GM21529 (cell line): ENCODE measurements around the gene SLC39A13.
A peak's percentile ranks its signal among the peaks of the same experiment; 100 is the strongest.

Experiments
- ATAC-seq: cut with Tn5 transposase; IDR thresholded peaks from one replicate; pipeline ENCODE4 v1.9.1; 2021; ENCODE audit not compliant: unreplicated experiment

The SLC39A13 gene

DNA sequence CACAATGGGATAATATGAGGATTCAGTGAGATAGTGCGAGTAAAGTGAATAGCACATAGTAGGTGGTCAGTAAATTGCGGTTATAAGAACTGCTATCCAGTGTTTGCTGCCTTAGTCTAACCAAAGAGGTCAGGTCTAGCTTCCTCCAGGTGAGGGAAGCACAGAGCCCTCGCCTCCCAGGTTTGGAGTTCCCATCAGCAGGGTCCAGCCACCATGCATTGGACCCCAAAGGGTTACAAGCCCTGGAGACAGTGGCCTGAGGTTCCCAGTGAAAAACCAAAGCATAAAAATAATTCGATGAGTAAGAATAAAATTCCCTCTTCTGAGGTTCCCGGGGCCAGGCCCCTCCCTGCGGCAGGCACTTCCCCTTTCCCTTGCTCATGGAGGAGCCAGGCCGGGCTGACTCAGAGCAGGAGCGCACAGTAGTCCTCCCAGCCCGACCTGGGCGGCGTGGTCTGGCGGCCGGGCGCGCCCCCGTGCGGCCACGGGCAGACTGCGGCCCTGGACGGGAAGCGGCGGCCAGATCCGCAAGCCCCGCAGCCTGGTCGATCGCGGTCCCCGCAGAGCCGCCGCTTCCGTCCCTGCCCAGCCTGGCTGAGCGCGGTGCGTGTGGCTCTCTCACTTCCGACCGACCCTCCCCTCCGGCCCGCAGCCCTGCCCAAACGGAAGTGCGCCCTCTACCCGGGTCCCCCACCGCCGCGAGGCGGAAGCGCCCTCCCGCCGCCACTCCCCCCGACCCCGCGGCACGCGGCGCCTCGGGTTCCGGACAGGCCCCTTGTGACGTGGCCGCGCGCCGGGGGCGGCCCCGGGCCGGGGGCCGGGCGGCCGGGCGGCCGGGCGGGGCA is at the start of gene SLC39A13:
Gene SLC39A13, plus strand, starts transcription at position 845 of the 845 bp plus-strand sequence. CDS start 1,505 bp downstream, outside the sequence.
- peak; percentile 85 for ATAC-seq

DNA sequence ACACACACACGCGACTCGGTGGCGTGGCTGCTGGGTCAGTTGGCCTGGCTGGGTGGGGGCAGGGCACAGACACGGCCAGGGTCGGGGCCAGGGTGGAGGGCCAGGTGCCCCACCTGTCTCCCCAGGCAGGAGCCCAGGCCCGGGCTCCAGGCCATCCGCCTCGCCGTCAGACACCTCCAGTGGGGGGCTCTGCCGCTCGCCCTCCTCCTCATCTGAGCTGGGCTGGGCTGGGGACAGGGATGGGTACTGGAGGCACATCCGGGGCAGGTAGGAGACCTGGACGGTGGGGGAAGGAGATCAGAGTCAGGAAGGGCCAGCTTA is 49.7 kb upstream of the SLC39A13 start:
- ATAC-seq, result no peak

DNA sequence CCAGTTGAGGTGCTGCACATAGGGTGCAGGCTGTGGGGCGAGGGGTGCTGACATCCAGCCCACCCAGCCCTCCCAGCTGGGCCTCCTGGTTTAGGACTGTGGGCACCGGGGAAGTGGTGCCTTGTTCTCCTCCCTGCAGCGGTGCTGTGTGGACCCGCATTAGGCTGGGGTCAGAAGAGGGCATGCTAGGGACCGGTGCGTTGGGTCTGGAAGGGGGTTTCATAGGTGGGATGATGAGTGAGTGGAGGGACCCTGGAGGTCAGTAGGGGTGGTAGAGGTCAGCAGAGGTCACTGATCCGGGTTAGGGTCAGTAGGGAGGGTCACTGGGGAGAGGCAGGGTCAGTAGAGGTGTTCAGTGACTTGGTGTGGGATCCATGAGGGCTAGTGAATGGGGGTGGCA is 49.2 kb upstream of the SLC39A13 start:
- ATAC-seq, result no peak

DNA sequence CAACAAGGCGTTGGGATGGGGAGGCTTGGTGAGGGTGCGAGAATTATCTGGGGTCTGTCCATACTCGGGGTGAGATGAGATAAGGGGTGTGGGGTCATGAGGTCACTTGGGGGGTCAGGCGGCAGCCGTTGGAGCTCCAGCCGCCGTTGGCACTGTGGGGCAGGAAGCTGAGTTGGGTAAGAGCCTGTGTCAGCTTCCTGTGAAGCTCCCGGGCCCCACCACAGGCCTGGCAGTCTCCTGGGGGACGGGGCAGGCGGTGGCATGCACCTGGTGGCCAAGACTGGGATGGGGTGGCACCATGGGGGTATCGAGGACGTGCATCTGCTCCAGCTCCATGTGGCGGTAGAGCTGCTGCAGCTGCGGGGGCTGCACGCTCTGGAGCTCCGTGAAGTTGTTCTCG is 48.8 kb upstream of the SLC39A13 start:
- ATAC-seq, result no peak

DNA sequence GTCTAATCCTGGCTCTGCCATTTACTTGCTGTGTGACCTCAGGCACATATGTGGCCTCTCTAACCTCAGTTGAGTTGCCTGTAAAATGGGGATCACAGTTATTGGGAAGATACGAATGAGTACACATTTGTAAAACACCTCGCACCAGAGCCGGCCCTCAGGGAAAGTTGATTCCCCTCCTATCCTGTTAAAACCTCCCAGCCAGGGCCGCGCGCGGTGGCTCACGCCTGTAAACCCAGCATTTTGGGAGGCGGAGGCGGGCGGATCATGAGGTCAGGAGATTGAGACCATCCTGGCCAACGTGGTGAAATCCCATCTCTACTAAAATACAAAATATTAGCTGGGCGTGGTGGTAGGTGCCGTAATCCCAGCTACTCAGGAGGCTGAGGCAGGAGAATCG is 48.0 kb upstream of the SLC39A13 start:
- ATAC-seq, result no peak

DNA sequence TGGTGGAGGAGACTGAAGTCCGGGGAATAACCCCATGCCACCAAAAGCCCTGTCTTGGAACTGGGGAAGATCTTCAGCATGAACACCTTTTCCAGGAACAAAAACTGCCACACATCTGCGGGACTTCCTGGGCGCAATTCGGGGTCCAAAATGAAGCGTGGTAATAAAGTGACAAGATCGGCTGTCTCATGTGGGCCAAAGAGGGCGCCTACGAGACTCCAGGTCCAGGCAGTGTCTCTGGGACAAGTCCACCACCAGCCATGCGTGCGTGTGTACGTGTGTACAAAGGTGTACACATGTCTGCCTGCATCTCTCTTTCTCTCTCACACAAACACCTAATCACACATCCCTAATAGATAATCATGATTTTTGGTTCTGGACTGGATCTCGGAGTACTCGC is 47.0 kb upstream of the SLC39A13 start:
- no peak for ATAC-seq

DNA sequence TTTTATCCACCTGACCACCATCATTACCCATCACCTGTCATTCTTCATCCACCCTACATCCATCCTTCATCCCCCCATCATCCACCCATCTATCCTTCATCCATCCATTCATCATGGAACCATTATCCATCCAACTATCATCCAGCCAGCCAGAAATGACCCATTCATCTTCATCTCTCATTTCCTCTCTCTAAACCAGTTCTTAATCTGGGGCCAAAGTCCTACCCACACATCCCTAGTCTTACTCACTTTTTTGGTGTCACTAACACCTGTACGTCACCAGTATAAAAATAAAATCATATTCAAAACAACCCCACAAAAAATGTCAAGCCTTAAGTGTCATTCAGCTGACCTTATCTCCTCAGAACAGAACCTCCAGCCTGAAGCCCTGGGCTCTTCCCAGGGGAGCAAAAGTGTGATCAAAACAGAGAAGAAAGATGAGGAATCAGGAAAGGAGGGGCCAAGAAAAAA is 42.3 kb upstream of the SLC39A13 start:
- ATAC-seq, result no peak

DNA sequence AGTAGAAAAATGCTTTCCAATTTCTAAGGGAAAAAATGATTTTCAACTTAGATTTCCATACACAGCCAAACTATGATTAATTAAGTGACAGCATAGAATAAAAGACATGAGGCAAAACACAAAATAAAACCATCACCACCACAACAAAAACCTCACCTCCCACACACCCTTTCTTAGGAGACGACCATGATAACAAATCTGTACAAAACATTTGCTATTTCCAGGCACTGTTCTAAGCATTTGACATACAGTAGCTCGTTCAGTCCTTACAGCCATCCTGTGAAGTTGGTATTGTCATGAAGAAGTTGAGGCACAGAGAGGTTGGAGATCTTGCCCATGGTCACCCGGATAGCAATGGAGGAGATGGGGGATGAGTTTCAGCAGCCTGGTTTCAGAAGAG is 38.7 kb upstream of the SLC39A13 start:
- no peak for ATAC-seq

DNA sequence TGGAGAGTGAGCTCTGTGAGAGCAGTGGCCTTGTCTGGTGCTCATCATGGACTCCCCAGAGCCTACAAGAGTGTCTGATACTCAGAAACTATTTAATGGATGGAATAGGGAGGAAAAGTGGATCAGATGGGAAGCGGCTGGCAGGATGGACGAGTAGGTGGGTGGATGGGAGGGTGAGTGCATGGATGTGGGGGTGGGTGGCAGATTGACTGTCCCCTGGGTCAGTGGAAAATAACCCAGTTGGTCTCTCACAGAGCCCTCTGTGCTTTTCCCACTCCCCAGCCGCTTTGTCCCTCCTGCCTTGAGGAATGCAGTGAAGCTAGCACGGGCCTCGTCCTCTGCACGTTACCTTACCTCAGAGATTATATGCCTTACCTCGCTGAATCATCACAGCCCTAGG is 36.0 kb upstream of the SLC39A13 start:
- no peak for ATAC-seq

DNA sequence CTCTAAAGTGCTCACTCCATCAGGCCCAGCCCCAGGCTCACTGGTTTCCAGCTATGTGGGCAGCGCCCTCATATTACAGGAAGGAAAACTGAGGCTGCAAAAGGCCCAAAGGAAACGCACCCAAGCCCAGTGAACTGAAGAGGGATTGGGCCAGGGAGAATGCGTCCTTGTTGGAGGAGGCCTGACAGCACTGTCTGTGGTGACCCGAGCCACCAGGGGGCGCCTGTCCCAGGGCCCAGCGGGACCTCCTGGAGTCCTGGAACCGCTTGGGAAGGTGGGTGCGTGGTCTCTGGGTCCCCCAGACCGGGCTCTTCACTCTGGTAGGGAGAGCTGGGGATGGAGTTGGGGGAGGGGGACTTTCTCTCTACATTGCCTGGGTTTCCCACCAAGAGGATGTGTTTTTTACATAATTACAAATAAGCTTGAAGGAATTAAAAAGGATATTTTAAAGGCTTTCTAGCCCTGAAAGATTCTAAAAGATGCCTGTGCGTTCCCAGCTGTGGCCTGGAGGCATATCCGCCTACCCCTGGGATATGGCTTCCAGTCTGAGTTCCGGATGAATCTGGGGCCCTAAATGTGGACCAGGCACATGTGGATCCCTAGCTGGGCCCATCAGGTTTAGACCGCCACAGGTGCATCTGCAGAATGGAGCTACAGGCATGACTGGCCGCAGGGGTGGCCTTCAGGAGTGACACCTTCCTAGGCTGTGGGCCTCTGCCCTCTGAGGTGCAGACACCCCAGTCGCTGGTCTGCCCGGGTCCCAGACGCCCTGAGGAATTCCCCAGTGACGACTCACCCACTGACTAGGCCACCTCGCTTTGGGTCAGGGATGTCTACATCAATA is 34.3 kb upstream of the SLC39A13 start:
- ATAC-seq, result peak; percentile 35

DNA sequence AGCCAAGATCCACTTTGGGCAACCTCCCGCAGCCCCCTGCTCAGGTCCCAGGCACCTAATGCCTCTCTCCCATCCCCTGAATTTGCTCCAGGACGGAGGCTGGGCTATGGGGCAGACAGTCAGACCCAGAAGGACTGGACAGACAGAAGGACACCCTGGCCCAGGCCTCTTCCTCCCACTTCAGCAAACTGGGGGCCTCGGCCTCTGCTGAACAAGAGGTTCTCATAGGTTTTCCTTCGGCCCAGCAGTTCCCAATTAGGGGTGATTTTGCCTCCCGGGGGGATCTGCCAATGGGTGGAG is 33.7 kb upstream of the SLC39A13 start:
- ATAC-seq, result no peak

DNA sequence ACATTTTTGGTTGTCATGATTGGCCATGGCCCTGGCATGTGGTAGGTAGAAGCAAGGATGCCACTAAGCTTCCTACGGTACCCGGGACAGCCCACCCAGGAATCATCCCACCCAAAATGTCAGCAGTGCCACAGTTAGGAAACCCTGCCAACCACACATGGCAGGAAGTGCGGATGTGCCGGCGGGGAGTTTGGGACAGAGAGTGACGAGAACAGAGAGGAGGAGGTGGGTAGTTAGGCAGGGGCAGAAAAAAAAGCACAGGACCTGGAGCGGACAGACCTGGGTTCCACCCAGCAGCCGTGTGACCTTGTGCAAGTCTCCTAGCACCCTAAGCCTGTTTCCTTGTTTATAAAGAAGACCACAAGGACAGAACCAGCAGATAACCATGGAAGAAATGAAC is 33.4 kb upstream of the SLC39A13 start:
- no peak for ATAC-seq

DNA sequence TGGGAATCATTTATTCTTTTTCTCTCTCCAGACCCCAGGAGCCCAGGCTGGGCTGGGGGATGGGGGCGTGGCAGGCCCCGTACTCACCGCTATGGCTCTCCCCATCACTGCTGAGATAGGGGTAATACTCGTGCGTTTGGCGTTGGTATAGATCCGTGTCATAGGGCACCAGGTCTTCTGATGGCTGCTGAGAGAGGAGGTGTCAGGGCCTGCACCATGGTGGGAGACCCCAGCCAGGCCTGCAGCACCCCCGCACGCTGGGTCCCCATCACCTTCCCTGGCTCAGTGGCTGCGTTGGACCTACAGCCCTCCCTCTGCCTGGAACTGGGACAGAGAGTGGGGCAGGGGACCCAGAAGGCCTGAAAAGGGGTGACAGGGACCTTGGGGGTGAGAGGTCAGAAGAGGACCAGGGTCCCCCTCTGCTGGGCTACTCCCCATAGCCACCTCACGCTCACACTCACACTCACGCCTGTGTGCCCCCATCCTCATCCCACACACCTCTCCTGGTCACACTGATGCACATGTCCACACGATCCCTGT is 32.8 kb upstream of the SLC39A13 start:
- ATAC-seq, result no peak

DNA sequence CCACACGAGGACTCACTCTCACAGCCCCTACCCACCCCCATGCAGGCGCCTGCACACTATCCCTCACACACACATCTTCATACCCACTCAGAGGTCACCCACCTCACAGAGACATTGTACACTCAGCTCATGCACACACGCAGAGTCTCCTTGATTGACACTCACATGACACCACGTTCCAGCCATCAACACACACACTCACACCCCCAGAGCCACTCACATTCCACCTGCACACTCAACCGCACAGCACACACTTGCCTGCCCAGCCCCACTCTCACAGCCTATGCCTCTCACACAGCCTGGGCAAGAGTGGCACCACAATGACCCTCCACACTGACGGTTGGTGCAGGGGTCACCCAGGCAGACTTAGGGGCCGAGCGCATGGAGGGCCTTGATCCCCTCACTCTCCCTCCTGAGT is 32.3 kb upstream of the SLC39A13 start:
- ATAC-seq, result no peak

DNA sequence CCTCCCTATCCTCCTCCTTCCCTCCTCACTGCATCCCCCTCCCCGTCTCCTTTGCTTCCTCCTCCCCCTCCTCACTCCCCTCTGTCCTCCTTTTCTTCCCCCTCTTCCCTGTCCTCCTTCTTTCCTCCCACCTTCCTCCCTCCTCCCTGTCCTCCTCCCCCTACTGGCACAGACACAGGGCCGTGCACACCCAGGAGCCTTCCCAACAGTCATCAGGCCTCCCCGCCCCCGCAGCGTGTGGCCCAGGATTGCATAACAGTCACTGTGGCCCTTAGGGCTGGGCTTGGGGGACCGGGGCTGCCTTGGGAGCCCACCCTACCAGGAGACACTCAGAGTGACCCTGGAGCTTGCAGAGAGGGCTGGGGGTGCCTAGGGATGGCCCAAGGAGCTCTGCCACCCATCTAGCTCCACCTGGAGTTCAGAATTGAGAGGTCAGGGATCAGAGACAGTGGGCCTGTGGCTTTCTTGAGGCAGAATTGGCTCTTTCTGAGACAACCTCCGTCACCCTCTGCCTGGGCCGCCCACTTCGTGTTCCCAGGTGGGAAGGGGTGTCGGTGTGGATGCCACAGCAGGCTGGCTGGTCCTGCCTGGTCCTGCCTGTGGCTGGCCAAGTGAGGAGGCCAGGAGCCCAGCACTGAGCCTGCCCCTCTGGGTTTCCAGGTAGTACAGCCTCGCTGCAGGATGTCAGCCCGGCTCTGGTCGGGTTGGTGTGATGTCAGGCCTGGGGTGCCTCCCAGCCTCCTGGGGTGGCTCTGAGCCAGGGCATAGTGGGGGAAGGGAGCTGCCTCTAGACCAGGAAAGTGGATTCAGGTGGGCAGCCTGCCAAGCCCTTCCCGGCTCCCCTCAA is 31.6 kb upstream of the SLC39A13 start:
- ATAC-seq, result peak; percentile 35

DNA sequence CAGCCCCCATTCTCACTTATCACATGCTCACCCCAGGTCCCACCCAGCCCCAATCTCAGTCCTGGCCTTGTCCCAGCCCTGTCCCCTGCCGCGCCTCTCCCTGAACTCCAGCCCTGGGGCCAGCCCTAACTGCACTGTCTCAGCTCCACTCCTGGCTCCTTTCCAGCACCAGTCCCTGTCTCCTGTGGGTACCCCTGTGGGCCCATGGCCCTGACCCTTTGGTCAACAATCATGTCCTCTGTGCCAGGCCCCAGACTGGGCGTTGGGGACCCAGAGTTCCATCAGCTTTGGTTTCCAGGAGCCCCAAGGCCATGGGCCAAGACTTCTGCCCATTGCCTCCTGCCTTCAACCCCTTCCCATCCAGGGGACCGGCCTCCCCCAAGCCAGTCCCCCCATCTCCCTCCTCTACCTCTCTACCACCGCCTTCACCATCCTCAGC is 30.8 kb upstream of the SLC39A13 start:
- ATAC-seq, result no peak

DNA sequence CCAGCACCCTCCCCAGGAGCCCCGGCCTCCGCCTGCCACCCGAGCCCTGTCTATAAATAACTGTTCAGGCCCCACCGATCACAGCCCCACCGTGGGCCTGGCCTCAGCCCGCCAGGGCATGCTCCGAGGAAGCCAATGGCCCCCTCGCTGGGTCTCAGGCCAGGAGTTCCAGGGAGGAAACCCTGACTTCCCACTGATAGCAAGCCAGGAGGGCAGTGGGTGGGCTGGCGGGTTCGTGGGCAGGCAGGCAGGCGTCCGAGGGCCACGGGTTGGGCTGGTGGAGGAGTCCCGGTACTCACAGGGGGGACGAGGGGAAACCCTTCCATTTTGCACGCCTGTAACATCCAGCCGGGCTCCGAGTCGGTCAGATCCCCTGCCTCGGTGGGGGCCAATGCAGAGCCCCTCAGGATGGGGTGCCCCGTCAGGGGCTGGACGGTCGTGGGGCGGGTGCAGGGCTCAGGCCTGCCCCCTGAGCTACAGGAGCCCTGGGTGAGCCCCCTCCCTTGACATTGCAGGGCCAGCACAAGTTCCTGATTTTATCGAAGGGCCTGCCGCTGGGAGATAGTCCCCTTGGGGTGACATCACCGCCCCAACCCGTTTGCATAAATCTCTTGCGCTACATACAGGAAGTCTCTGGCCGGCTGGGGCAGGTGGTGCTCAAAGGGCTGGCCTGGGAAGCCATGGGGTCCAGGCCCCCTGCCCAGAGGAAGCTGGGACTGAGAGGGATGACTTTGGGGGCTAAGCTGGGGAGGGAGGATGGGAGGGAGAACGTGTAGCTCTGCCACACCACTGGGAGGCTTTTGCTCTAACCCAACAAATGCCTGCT is 30.2 kb upstream of the SLC39A13 start, which contains the start of gene SPI1:
Gene SPI1, minus strand, starts transcription at position 538 of the 826 bp plus-strand sequence. Its CDS starts 194 bp downstream, at position 344.
- peak; percentile 81 for ATAC-seq

DNA sequence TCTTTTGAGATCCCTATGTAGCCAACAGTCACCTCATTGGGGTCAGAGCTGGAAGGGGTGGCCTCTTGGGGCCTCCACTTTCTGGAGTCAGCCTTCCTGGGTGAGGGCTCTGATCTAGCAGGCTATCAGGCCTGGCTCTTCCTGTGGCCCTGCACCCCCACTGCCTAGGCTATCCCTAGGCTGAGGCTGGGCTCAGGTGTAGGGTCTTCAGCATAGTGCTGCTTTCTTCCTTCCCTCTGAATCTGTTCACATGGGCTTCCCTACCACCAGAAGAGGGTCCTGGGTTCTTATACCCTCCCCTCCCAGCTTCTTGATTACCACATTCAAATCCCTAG is 29.6 kb upstream of the SLC39A13 start:
- ATAC-seq, result no peak

DNA sequence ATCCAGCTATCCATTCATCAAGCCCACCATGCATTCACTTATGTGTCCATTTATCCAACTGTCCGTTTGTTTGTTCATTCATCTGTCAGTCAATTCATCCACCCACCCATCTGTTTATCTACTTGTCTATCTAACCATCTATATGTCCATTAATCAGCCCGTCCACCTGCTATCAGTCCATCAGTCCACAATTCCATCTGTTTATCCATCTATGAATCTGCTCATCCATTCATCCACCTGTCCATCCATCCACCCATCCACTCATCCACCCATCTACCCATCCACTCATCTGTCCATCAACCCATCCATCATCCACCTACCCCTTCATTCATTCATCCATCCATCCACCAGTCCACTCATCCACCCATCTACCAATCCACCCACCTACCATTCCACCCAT is 29.1 kb upstream of the SLC39A13 start:
- ATAC-seq, result no peak

DNA sequence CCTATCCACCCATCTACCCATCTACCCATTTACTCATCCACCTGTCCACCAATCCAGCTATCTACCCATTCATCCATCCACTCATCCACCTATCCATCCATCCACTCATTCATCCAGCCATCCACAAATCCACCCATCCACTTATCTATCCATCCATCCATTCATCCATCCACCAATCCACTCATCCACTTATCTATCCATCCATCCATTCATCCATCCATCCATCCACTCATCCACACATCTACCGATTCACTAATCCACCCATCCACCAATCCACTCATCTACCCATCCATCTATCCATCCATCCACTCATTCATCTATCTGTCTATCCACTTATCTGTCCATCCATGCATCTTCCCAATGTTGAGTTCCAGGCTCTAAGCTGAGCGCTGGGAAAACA is 28.3 kb upstream of the SLC39A13 start:
- no peak for ATAC-seq
